Measurements from ENCODE around the gene ST3GAL4.

DNA sequence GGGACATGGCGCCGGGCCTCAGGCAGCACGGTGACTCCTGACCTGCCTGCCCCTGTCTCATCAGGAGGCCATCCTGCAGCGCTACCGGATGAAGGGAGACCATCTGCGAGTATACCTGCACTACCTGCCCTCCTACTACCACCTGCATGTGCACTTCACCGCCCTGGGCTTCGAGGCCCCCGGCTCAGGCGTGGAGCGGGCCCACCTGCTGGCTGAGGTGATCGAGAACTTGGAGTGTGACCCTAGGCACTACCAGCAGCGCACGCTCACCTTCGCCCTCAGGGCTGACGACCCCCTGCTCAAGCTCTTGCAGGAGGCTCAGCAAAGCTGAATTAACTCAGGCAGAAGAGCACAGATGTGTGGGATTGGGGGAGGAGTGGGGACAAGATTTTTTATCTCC, 10.2 kb upstream of the ST3GAL4 start:
- TF ChIP-seq, protein P1, sequence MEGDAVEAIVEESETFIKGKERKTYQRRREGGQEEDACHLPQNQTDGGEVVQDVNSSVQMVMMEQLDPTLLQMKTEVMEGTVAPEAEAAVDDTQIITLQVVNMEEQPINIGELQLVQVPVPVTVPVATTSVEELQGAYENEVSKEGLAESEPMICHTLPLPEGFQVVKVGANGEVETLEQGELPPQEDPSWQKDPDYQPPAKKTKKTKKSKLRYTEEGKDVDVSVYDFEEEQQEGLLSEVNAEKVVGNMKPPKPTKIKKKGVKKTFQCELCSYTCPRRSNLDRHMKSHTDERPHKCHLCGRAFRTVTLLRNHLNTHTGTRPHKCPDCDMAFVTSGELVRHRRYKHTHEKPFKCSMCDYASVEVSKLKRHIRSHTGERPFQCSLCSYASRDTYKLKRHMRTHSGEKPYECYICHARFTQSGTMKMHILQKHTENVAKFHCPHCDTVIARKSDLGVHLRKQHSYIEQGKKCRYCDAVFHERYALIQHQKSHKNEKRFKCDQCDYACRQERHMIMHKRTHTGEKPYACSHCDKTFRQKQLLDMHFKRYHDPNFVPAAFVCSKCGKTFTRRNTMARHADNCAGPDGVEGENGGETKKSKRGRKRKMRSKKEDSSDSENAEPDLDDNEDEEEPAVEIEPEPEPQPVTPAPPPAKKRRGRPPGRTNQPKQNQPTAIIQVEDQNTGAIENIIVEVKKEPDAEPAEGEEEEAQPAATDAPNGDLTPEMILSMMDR (optimal IDR thresholded peaks at IDR 0.05 in 1 of 3, IDR thresholded peaks at IDR 0.05 in 1 of 3, conservative IDR thresholded peaks at IDR 0.05 in 1 of 3; ENCODE audit: extremely low read depth in 1 of 3, insufficient read depth in 2 of 3, low read length in 3 of 3), result no peak
- TF ChIP-seq EZH2 (IDR thresholded peaks at IDR 0.05; ENCODE audit: low read length), result no peak
